ENCODE measurements around the gene MYBBP1A.

DNA sequence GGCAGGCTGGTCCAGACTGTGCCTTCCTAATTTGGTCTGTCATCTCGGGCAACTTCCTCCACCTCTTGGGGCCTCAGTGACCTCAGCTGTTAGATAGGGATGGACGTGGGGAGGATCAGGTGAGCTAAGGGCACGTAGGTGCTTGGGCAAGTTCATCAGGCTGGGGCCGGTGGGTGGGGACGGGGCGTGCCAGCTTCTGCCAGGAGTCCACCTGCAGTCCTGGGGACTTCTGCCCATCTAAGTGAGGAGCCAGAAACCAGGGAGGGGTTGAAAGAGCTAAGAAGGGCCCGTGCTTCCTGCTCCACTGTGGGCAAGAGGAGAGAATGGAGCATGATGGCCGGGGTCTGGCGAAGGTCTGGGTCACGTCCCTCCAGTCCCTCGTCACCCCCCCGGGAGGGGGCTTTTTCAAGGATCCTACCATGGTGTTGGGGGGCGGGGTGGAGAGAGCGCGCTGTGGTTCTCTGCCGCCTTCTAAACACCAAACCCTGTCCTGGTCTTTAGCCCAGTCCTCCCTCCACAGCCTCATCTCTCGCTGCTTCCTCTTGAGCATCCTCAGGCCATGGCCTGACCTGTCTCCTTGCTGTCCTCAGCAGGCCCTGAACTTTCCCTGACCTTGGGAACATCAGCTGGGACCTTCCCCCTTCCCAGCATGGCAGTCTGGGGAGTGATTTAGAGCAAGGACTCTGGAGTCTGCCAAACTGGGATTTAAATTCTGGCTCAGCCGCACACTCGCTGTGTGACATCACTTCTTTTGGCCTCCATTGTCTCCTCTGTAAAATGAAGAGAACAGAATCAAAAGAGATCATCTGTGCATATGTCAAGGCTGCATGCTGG lies 34.9 kb downstream of the MYBBP1A start:
- no peak for TF ChIP-seq POLR2A (IDR thresholded peaks at IDR 0.05)
- TF ChIP-seq, protein P1, sequence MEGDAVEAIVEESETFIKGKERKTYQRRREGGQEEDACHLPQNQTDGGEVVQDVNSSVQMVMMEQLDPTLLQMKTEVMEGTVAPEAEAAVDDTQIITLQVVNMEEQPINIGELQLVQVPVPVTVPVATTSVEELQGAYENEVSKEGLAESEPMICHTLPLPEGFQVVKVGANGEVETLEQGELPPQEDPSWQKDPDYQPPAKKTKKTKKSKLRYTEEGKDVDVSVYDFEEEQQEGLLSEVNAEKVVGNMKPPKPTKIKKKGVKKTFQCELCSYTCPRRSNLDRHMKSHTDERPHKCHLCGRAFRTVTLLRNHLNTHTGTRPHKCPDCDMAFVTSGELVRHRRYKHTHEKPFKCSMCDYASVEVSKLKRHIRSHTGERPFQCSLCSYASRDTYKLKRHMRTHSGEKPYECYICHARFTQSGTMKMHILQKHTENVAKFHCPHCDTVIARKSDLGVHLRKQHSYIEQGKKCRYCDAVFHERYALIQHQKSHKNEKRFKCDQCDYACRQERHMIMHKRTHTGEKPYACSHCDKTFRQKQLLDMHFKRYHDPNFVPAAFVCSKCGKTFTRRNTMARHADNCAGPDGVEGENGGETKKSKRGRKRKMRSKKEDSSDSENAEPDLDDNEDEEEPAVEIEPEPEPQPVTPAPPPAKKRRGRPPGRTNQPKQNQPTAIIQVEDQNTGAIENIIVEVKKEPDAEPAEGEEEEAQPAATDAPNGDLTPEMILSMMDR (IDR thresholded peaks at IDR 0.05) = no peak
